HepG2 (cell line): ENCODE results near the gene GPR37L1. TPM values are rescaled to one million over a fixed set of nuclear protein-coding genes. Genes with fewer than 3 reads are reported as not detected.

ENCODE experiments used
- AGO1 ChIP-seq: fragments of 200-400 bp; formaldehyde crosslinking; IDR thresholded peaks from 2 replicates; pipeline ENCODE4 v1.6.1; 2017; ENCODE audit warnings: mild to moderate bottlenecking, low read depth, low read length, moderate library complexity; ENCODE audit not compliant: poor library complexity, severe bottlenecking
- ELF1 ChIP-seq: sonication (generic); formaldehyde crosslinking; IDR thresholded peaks from 2 replicates; pipeline ENCODE4 v1.4.0; 2020; ENCODE audit warnings: missing genetic modification reagents
- GZF1 ChIP-seq: sonication (generic); formaldehyde crosslinking; IDR thresholded peaks from 2 replicates; pipeline ENCODE4 v1.5.1; 2020; ENCODE audit warnings: mild to moderate bottlenecking, missing genetic modification reagents
- HIC2 ChIP-seq: sonication (generic); formaldehyde crosslinking; IDR thresholded peaks from 2 replicates; pipeline ENCODE4 v1.9.0; 2022; ENCODE audit warnings: low read depth, missing genetic modification reagents
- KDM5B ChIP-seq: sonication (generic); formaldehyde crosslinking; IDR thresholded peaks from 2 replicates; pipeline ENCODE4 v1.4.0; 2020; ENCODE audit warnings: missing genetic modification reagents, mild to moderate bottlenecking, borderline replicate concordance
- RFX3 ChIP-seq: IDR thresholded peaks from 2 replicates; pipeline ENCODE4 v1.6.1; 2016; ENCODE audit warnings: missing biosample characterization, missing genetic modification reagents
- RFXAP ChIP-seq: sonication (generic); formaldehyde crosslinking; IDR thresholded peaks from 2 replicates; pipeline ENCODE4 v1.4.0; 2020; ENCODE audit warnings: missing genetic modification reagents, borderline replicate concordance
- SIX4 ChIP-seq: sonication (generic); formaldehyde crosslinking; IDR thresholded peaks from 2 replicates; pipeline ENCODE4 v1.4.0; 2020; ENCODE audit warnings: missing genetic modification reagents
- SOX5 ChIP-seq: IDR thresholded peaks from 2 replicates; pipeline ENCODE4 v1.6.1; 2016; ENCODE audit warnings: borderline replicate concordance
- TFDP2 ChIP-seq: sonication (generic); formaldehyde crosslinking; IDR thresholded peaks from 2 replicates; pipeline ENCODE4 v1.4.0; 2020; ENCODE audit warnings: missing genetic modification reagents
- THAP9 ChIP-seq: sonication (generic); formaldehyde crosslinking; IDR thresholded peaks from 2 replicates; pipeline ENCODE4; 2020; ENCODE audit warnings: missing genetic modification reagents, mild to moderate bottlenecking, borderline replicate concordance
- THRA ChIP-seq: sonication (generic); formaldehyde crosslinking; IDR thresholded peaks from 2 replicates; pipeline ENCODE4 v1.4.0; 2020; ENCODE audit warnings: missing genetic modification reagents, borderline replicate concordance
- ZNF232 ChIP-seq: sonication (generic); formaldehyde crosslinking; IDR thresholded peaks from 2 replicates; pipeline ENCODE4 v1.4.0; 2020; ENCODE audit warnings: missing genetic modification reagents, borderline replicate concordance
- ZNF251 ChIP-seq: sonication (generic); formaldehyde crosslinking; IDR thresholded peaks from 2 replicates; pipeline ENCODE4 v1.9.0; 2021; ENCODE audit warnings: mild to moderate bottlenecking, missing genetic modification reagents
- ZNF691 ChIP-seq: sonication (generic); formaldehyde crosslinking; IDR thresholded peaks from 2 replicates; pipeline ENCODE4 v1.4.0; 2020; ENCODE audit warnings: missing genetic modification reagents, low read depth, mild to moderate bottlenecking, borderline replicate concordance
- polyA plus RNA-seq, 8 experiments: library from polyadenylated mRNA; depleted of rRNA in 3 of 8; stranded (reverse) in 7 of 8; unstranded in 1 of 8; fragments of >200 nt; fragmentation: Illumina TruSeq in 4 of 8; extraction: Trizol in 4 of 8; gene quantifications; 2 replicates each; pipeline versions ENCODE4 v1.2.1 to v1.2.3, GENCODE V29; 2011 to 2016; ENCODE audit warnings: low read depth in 4 of 8, missing spikeins in 1 of 8, mixed read lengths in 1 of 8; ENCODE audit not compliant: insufficient read depth in 1 of 8
- total RNA-seq, 5 experiments: library from RNA; depleted of rRNA; stranded (reverse); fragments of >200 nt; fragmentation: Illumina TruSeq; extraction: Trizol; gene quantifications; 2 replicates each; pipeline ENCODE4 v1.2.3, GENCODE V29; 2016; ENCODE audit warnings: low read depth in 1 of 5

GPR37L1 gene
- total and polyA plus RNA-seq, 2 of the 13 experiments (the other 11 are each of a cell fraction or from before 2014, with no cell fraction given) = 0.13 TPM; not detected in 1

GRCh38 chr1:202084791-202085681, 37.7 kb upstream of the GPR37L1 start (continued):
- TF ChIP-seq ZNF691 (CRISPR knock-in tag) (peak; percentile 80; the same call in 1 of the 2 replicates), SOX5 (CRISPR knock-in tag) (peak; percentile 98), ELF1 (peak; percentile 24; the same call in 1 of the 2 replicates), TFDP2 (CRISPR knock-in tag) (no peak; the same call in 1 of the 2 replicates), ZNF251 (CRISPR knock-in tag) (no peak), SIX4 (CRISPR knock-in tag) (peak; percentile 98), RFX3 (CRISPR knock-in tag) (no peak), THAP9 (peak; percentile 58; the same call in 1 of the 2 replicates), GZF1 (CRISPR knock-in tag) (no peak), AGO1 (no peak), KDM5B (peak; percentile 20; the same call in 1 of the 2 replicates), RFXAP (CRISPR knock-in tag) (peak; percentile 60; the same call in 1 of the 2 replicates), ZNF232 (CRISPR knock-in tag) (0 out of 2 replicates have a peak, but pooled peaks have one; percentile 72), HIC2 (CRISPR knock-in tag) (peak; percentile 97), THRA (CRISPR knock-in tag) (peak; percentile 40)
